T-helper 1 cell treated with Interleukin-12 subunit alpha and Interleukin-12 subunit beta and Interleukin-4 antibody, amounts not matched to agents 30 μg/mL and 1 μg/mL, for 36 hours (primary cell): Measurements from ENCODE around the gene LIPJ.

ENCODE experiments used
- H3K27ac Mint-ChIP-seq: one replicate; pipeline ENCODE4 v1.8.0; 2021; ENCODE audit warnings: mild to moderate bottlenecking, mixed read lengths
- H3K27me3 Mint-ChIP-seq: one replicate; pipeline ENCODE4 v1.8.0; 2021; ENCODE audit warnings: low read depth, mixed read lengths
- H3K36me3 Mint-ChIP-seq: one replicate; pipeline ENCODE4 v1.8.0; 2021; ENCODE audit warnings: low read depth, mixed read lengths
- H3K4me1 Mint-ChIP-seq: one replicate; pipeline ENCODE4 v1.8.0; 2021; ENCODE audit warnings: low read depth, mixed read lengths
- H3K4me3 Mint-ChIP-seq: one replicate; pipeline ENCODE4 v1.8.0; 2021; ENCODE audit warnings: mild to moderate bottlenecking, moderate library complexity, mixed read lengths
- H3K9me3 Mint-ChIP-seq: one replicate; pipeline ENCODE4 v1.8.0; 2021; ENCODE audit warnings: mixed read lengths

The LIPJ gene

GRCh38 chr10:88586462-88586861, at the start of gene LIPJ:
TSS of gene LIPJ (plus strand) at chr10:88586762. CDS start at chr10:88590688, 3,926 bp downstream.
- Mint-ChIP-seq H3K9me3 (no peaks in the 10 kb centered on the region), H3K27ac (no peak within 1 kb of the TSS), H3K27me3 (peaks cover 28% of the 10 kb centered on the region), H3K4me1 (peaks cover 10% of the 10 kb centered on the region), H3K4me3 (no peak within 1 kb of the TSS), H3K36me3 (peaks cover 5% of the 10 kb centered on the region)

- Mint-ChIP-seq H3K4me3 (no peak overlapping the region), H3K4me1 (no peaks in the 10 kb centered on the region), H3K27ac (no peak overlapping the region), H3K9me3 (no peaks in the 10 kb centered on the region), H3K27me3 (peaks cover 36% of the 10 kb centered on the region), H3K36me3 (no peaks in the 10 kb centered on the region)
Observed at GRCh38 chr10:88537322-88537721, 49.2 kb upstream of the LIPJ start.

DNA sequence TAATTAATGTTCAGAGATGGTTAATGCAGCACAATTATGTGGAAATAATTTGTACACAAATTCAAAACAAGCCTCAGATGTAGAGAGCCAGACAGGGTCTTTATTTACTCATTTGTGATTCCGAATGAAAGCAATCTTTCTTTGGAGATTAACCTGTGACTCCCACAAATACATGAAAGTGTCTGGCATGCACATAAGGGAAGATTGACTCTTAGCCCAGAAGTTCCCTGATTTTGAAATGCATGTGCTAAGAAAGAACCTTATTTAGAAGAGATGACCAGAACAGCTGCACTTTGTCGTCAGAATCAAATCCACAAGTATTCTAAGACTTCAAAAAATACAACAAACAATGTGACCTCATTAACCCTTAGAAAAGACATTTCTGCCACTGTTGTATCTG, 48.5 kb upstream of the LIPJ start:
- H3K36me3 Mint-ChIP-seq: no peaks in the 10 kb centered on the region
- H3K9me3 Mint-ChIP-seq: no peaks in the 10 kb centered on the region
- H3K27ac Mint-ChIP-seq: no peak overlapping the region
- no peaks in the 10 kb centered on the region for H3K4me1 Mint-ChIP-seq
- no peak overlapping the region for H3K4me3 Mint-ChIP-seq
- H3K27me3 Mint-ChIP-seq: peaks cover 36% of the 10 kb centered on the region

- no peaks in the 10 kb centered on the region for H3K36me3 Mint-ChIP-seq
Observed at GRCh38 chr10:88540351-88540750, 46.2 kb upstream of the LIPJ start.

DNA sequence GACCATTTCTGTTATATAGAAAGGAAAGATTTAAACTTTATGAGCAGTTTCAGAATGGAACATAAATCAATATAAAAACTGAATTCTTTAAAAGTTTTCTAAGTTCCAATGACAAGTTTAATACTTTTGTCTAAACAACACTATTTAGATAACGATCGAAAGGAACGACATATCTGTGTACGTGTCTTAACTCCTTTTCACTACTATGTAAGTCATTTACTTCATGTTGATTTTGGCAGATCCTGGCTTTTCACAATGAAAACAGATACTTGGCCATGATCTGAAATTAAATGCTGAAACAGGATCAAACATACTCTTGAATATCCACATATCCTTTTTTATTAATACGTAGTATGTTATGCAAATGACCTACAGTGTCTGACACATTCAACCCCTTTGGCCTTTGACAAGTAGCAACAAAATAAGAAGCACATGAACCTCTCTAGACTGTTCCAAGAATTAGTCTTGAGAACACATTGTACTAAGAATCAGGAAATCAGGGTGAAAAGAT, 45.4 kb upstream of the LIPJ start:
- H3K36me3 Mint-ChIP-seq: no peaks in the 10 kb centered on the region
- peaks cover 28% of the 10 kb centered on the region for H3K27me3 Mint-ChIP-seq
- H3K4me1 Mint-ChIP-seq: peaks cover 1% of the 10 kb centered on the region
- H3K4me3 Mint-ChIP-seq: no peak overlapping the region
- H3K27ac Mint-ChIP-seq: no peak overlapping the region
- no peaks in the 10 kb centered on the region for H3K9me3 Mint-ChIP-seq

More at GRCh38 chr10:88540351-88540750, 46.2 kb upstream of the LIPJ start:
- Mint-ChIP-seq H3K9me3 (no peaks in the 10 kb centered on the region), H3K4me1 (peaks cover 1% of the 10 kb centered on the region), H3K27me3 (peaks cover 29% of the 10 kb centered on the region), H3K27ac (no peak overlapping the region), H3K4me3 (no peak overlapping the region)

DNA sequence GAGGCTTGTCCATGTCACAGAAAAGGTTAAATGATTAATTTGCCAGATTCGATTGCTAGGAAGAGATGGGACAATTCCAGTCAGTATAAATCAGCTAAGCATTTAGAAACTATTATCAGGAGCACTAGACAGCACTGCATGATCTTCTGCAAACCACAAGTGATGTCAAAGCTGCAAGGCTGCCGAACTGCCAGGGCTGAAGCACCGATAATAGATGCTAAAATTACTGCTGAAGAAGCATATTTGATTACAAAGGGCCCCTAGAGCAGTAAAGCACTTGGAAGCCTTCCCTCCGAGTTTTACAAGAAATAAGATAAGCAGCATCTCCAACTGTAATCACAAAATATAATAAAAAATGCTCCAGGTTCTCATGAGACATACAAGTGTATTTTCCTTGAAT, 44.0 kb upstream of the LIPJ start:
- H3K27ac Mint-ChIP-seq: no peak overlapping the region

GRCh38 chr10:88544140-88544870, 42.3 kb upstream of the LIPJ start:
- H3K27ac Mint-ChIP-seq: no peak overlapping the region
- peaks cover 18% of the 10 kb centered on the region for H3K27me3 Mint-ChIP-seq
- no peaks in the 10 kb centered on the region for H3K36me3 Mint-ChIP-seq
- no peaks in the 10 kb centered on the region for H3K9me3 Mint-ChIP-seq
- no peak overlapping the region for H3K4me3 Mint-ChIP-seq
- peaks cover 1% of the 10 kb centered on the region for H3K4me1 Mint-ChIP-seq

More for the DNA sequence above, 44.0 kb upstream of the LIPJ start:
- Mint-ChIP-seq H3K27me3 (peaks cover 23% of the 10 kb centered on the region), H3K9me3 (no peaks in the 10 kb centered on the region), H3K4me3 (no peak overlapping the region), H3K36me3 (no peaks in the 10 kb centered on the region), H3K4me1 (peaks cover 1% of the 10 kb centered on the region)

- H3K9me3 Mint-ChIP-seq: no peaks in the 10 kb centered on the region
Observed at GRCh38 chr10:88545359-88545758, 41.2 kb upstream of the LIPJ start.

DNA sequence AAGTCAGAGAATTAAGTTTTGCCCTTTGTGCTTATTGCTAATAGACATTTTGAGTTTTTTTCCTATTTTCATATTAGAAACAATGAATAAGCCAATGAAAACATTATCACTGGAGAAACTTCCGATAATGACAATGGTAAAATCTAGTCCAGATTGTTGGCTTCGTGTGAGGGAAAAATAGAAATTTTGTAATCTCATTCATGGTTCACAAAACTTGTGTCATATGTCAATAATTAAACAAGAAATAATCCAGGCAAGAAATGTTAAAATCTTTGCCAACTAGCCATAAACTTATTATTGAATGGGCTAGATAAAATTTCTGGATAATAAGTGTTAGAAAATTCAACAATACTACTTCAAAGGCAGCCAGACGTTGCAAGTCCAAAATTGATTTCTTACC, 40.1 kb upstream of the LIPJ start:
- H3K27me3 Mint-ChIP-seq: peaks cover 18% of the 10 kb centered on the region
- no peak overlapping the region for H3K4me3 Mint-ChIP-seq
- H3K27ac Mint-ChIP-seq: no peak overlapping the region

More at GRCh38 chr10:88545359-88545758, 41.2 kb upstream of the LIPJ start:
- no peak overlapping the region for H3K27ac Mint-ChIP-seq
- H3K27me3 Mint-ChIP-seq: peaks cover 18% of the 10 kb centered on the region
- H3K36me3 Mint-ChIP-seq: no peaks in the 10 kb centered on the region
- H3K4me1 Mint-ChIP-seq: peaks cover 1% of the 10 kb centered on the region
- no peak overlapping the region for H3K4me3 Mint-ChIP-seq

GRCh38 chr10:88551246-88551645, 35.3 kb upstream of the LIPJ start:
- no peaks in the 10 kb centered on the region for H3K36me3 Mint-ChIP-seq
- no peak overlapping the region for H3K4me3 Mint-ChIP-seq
- H3K27ac Mint-ChIP-seq: no peak overlapping the region
- peaks cover 5% of the 10 kb centered on the region for H3K27me3 Mint-ChIP-seq
- H3K9me3 Mint-ChIP-seq: no peaks in the 10 kb centered on the region
- no peaks in the 10 kb centered on the region for H3K4me1 Mint-ChIP-seq

More for the DNA sequence above, 40.1 kb upstream of the LIPJ start:
- Mint-ChIP-seq H3K9me3 (no peaks in the 10 kb centered on the region), H3K4me1 (peaks cover 1% of the 10 kb centered on the region), H3K36me3 (no peaks in the 10 kb centered on the region)

GRCh38 chr10:88553116-88553752, 33.3 kb upstream of the LIPJ start:
- Mint-ChIP-seq H3K9me3 (no peaks in the 10 kb centered on the region), H3K4me1 (no peaks in the 10 kb centered on the region), H3K27ac (no peak overlapping the region), H3K27me3 (peaks cover 7% of the 10 kb centered on the region), H3K36me3 (no peaks in the 10 kb centered on the region), H3K4me3 (no peak overlapping the region)

DNA sequence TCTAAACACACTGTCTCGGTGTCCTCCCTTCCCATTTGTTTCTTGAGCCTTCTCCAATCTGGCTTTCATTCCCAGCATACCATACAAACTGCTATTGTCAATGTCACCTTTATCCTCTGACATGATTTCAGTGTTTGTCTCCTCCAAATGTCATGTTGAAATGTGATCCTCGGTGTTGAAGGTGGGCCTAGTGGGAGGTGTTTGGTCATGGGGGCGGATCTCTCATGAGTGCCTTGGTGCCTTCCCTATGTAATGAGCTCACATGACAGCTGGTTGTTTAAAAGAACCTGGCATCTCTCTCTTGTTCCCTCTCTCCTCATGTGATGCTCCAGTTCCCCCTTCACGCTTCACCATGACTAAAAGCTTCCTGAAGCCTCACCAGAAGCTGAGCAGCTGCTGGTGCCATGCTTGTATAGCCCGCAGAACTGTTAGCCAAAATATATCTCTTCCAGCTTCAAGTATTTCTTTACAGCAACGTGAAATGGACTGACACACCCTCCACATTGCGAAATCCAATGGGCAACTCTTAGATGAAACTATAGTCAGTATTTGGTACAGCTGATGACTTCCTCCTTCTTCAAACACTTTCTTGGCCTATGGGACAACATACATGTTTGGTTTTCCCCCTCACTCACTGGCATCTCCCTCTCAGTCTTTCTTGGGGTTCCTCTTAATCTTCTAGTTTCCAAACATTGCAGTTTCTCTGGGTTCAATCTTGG, 31.2 kb upstream of the LIPJ start:
- Mint-ChIP-seq H3K36me3 (no peaks in the 10 kb centered on the region), H3K27ac (no peak overlapping the region), H3K4me1 (no peaks in the 10 kb centered on the region), H3K9me3 (no peaks in the 10 kb centered on the region), H3K27me3 (peaks cover 15% of the 10 kb centered on the region), H3K4me3 (no peak overlapping the region)

DNA sequence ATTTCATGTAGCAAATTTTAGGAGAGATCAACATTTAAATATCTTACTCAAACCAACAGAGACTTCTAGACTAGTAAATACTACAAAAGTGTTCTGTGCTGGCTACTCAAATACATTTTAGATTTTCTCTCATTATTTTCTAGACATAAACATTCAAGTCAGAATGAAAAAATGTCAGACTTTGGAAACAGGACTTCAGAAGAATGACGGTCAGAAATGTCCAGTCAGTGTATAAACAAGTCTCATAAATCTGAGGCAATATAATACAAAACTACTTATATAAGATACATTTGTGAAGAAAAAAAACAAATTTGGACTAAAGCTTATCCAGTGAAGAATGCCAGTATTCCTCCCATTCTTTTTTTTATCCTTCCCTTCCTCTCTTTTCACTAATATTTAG, 29.3 kb upstream of the LIPJ start:
- Mint-ChIP-seq H3K36me3 (no peaks in the 10 kb centered on the region), H3K27ac (no peak overlapping the region)

GRCh38 chr10:88557658-88558057, 28.9 kb upstream of the LIPJ start:
- H3K27me3 Mint-ChIP-seq: peaks cover 20% of the 10 kb centered on the region

More for the DNA sequence above, 29.3 kb upstream of the LIPJ start:
- Mint-ChIP-seq H3K4me1 (no peaks in the 10 kb centered on the region), H3K27me3 (peaks cover 17% of the 10 kb centered on the region), H3K4me3 (no peak overlapping the region), H3K9me3 (no peaks in the 10 kb centered on the region)

More at GRCh38 chr10:88557658-88558057, 28.9 kb upstream of the LIPJ start:
- H3K4me3 Mint-ChIP-seq: no peak overlapping the region
- H3K4me1 Mint-ChIP-seq: no peaks in the 10 kb centered on the region
- H3K36me3 Mint-ChIP-seq: no peaks in the 10 kb centered on the region
- H3K27ac Mint-ChIP-seq: no peak overlapping the region
- no peaks in the 10 kb centered on the region for H3K9me3 Mint-ChIP-seq
